Raji (cell line): ENCODE measurements around the gene RABGGTA.

Experiments
- POLR2A ChIP-seq: IDR thresholded peaks from 2 replicates; pipeline ENCODE4 v1.6.1; 2011; ENCODE audit warnings: low read depth, low read length, control low read depth; ENCODE audit not compliant: insufficient read depth

RABGGTA gene

DNA sequence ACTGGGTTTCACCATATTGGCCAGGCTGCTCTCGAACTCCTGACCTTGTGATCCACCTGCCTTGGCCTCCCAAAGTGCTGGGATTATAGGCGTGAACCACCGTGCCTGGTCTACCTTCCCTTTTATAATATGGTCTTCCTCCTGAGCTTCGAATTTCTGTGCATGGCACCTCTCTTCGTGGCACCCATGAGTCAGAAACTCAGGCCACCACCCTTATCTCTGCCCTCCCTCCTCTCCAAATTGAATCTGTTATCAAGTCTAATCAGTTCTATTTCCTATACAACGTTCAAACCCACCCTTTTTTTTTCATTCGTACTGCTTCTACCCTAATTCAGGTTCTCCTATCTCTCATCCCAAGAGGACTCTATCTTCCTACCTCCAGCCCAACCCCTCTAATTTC is 24.0 kb downstream of the RABGGTA start:
- TF ChIP-seq POLR2A, result no peak

DNA sequence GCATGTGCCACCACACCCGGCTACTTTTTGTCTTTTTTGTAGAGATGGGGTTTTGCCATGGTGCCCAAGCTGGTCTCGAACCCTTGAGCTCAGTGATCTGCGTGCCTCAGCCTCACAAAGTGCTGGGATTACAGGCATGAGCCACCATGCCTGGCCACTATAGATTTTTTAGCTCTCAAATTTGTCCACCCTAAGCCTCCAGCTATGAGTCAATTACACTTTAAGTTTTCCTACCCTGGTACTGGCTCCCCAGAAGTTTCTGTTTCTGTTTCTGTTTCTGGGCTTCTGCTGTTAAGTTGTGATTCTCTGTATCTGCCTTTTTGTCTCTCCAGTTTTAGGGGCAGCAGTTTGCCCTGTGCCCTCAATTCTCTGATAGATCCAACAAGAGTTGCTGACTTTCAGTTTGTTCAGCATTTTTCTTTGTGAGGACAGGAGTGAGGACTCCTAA is 24.6 kb downstream of the RABGGTA start:
- no peak for TF ChIP-seq POLR2A

DNA sequence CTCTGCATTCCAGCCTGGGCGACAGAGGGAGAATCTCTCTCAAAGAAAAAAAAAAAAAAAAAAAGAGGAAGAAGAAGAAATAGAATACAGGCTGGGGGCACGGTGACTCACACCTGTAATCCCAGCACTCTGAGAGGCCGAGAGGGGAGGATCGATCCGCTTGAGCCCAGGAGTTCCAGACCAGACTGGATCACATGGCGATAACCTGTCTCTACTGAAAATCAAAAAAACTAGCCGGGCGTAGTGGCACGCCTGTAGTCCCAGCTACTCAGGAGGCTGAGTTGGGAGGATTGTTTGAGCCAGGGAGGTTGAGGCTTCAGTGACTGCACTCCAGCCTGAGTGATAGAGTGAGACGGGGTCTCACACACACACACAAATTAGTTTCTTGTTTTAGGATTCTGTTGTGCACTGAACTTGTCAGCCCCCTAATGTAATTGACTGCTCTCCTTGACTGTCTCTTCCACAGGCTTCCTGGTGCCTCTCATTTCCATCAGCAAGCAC is 28.0 kb downstream of the RABGGTA start:
- no peak for TF ChIP-seq POLR2A

DNA sequence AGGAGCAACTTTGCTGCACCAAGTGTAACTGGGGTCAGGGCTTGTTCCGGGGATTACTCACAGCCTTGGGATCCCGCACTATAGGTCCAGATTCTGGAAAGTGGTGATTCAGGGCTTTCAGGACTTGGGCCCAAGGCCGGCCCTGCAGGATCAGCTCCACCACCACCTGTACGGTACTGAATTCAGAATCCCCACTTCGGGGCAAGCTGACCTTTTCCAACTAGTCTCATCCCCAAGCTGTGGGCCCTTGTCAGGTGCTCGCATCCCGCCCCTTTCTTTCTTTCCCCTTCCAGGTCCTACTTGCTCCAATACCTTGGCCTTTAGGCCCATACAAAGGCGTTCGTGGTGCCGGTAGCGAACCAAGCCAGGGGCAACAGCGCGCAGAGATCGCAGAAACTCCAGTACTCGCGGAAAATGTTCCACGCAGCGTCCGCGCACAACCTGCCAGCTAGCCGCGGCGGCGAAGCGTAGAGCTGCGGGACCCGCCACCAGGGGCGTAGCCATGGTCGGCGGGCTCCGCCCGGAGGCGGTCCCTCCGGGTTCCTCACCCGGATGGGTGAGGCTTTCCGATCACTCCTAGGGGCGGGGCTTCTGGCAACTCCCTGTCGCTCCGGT is 29.5 kb downstream of the RABGGTA start:
- TF ChIP-seq POLR2A, result no peak

DNA sequence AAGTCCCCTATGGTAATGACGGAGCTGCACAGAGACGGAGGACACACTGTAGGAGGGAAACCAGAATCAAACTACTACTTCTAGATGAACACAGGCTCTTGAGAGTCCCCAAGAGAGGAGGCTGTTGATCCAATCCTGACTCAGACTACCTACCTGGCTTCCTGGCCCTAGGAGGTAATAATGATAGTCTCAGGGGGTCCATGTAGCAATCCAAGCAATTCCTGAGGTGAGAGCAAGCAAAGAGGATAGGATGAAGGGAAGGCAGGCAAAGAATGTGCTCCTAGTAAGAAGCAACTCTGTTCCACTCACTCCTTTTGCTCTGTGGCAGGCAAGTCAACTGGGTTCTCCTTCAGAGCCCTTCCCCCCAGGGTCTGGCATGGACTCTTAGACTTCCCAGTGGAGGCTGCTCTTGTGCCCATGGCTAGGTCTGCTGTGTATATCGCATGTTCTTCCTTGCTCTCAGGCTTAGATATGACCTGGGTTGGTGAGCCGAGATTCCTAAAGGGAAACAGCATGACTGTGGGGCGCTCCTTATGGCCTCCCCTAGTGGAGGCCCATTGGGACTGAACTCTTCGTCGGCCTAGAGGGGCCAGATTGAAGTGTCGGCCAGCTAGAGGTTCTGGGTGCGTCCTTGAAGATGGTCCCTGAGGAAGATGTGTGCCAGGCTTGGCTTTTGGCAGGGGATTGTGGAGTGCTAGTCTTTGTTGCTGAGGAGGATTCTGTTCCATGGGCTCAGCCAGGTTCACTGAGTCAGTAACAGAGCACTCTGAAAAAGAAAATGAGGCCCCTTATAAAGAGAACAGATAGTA is 31.1 kb downstream of the RABGGTA start:
- no peak for TF ChIP-seq POLR2A

DNA sequence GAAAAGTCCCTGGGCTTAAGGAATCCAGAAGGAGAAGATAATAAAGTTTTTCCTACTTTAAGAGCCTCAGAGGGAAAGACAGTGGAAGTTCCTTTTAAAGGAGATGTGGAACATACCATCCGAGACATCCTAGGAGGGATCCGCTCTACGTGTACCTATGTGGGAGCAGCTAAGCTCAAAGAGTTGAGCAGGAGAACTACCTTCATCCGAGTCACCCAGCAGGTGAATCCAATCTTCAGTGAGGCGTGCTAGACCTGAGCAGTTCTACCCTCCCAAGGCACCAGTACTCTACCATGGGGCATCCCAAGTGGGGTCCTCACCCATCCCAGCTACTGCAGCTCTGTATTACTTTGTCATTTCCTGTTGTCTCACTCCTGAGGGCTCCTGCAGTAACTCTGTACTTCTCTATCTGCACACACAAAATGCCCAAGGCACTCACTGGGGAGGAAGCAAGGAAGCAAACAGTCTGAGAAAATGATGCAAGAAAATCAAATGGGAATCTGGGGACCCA is 32.8 kb downstream of the RABGGTA start:
- TF ChIP-seq POLR2A, result no peak

DNA sequence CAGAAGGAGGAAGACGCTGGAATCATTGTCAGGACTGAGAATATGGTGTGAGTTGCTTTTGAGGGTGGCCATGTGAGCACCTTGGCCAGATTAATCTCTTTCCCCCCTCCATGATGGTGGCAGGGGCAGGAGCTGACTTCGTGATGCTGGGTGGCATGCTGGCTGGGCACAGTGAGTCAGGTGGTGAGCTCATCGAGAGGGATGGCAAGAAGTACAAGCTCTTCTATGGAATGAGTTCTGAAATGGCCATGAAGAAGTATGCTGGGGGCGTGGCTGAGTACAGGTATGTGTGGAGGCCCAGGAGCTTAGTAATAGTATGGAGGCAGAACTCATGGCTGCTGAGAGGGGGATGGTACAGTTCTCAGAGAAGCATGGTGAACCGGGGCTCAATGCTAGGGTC is 33.3 kb downstream of the RABGGTA start:
- no peak for TF ChIP-seq POLR2A

DNA sequence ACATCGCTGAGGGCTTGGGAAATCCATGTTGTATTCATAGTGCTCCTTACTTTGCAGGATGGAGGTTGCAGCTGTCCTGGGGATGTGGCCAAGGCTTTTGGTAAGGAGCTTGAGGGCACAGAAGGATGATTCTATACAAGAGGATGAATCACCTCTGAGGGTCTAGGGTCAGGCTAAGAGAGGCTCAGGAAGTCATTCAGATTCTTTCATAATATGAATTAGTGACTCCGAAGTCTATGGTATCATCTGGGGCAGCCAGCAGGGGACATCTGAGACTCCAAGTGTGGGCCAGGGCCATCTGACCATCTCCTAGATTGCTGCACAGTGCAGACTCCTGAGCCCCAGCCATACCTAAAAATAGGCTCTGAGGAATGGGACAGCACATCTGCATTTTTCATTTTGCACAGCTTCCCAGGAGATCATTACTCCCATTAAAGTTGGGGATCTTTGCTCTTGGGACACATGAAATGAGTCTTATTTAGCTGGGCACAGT is 33.9 kb downstream of the RABGGTA start:
- TF ChIP-seq POLR2A, result no peak

DNA sequence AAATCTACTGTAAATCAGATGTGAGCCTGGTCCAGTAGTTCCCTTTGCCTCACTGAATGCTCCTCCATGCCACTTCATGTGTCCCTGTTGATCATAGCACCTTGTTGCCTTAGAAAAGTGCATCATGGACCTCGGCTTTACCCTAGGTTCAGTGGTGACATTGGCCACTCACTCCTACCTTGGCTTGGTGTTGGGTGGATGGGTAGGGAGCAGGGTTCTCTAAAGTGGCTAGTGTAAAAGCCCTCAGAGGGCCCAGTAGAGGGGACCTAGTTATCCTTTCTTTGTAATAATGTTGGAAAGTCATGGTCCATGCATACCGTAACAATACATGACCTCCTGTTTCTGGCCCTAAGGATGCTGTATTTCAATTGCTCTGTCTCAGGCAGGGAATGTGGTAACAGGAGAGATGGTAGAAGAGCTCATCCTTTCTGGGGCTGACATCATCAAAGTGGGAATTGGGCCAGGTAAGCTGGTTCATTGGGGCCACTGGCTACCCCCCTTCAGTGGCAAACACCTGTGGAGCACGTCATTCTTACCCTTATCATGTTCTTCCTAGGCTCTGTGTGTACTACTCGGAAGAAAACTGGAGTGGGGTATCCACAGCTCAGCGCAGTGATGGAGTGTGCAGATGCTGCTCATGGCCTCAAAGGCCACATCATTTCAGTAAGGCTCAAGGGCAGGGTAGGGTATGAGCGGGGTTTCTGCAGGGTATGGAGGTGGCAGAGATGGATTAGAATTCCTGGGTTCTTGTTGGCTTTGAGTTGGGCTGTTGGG is 34.5 kb downstream of the RABGGTA start:
- TF ChIP-seq POLR2A, result no peak

DNA sequence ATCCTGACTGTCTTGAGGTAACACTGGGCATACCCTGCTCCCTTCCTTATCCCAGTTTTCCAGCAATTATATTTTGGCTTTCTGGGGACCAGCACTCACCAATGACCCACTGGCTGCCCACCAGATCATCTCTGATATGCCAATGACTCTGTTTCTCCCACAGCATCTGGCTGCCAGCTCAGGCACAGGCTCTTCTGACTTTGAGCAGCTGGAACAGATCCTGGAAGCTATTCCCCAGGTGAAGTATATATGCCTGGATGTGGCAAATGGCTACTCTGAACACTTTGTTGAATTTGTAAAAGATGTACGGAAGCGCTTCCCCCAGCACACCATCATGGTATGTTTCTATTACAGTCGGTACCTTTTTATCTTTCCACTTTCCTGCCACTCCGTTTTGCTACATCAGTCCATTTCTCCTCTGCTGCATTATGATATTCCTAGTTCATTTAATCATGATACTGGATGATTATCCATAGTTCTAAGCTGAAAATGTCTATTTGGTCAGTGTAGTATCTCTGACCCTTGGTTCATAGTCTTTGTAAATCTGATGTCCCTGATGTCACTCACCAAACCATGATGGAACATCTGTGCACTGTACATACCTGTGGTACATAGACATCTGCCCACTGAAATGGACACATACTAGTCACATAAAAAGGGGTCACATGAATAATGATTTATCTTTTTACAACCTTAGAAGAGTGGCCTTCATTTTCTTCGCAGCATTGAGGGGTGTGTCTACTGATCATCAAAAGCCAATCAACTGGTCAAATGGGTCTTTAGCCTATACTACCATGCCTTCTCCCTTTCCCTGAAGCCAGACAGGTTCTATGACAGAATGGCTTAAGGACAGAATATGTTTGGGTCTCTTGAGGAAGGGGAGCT is 35.4 kb downstream of the RABGGTA start:
- no peak for TF ChIP-seq POLR2A

DNA sequence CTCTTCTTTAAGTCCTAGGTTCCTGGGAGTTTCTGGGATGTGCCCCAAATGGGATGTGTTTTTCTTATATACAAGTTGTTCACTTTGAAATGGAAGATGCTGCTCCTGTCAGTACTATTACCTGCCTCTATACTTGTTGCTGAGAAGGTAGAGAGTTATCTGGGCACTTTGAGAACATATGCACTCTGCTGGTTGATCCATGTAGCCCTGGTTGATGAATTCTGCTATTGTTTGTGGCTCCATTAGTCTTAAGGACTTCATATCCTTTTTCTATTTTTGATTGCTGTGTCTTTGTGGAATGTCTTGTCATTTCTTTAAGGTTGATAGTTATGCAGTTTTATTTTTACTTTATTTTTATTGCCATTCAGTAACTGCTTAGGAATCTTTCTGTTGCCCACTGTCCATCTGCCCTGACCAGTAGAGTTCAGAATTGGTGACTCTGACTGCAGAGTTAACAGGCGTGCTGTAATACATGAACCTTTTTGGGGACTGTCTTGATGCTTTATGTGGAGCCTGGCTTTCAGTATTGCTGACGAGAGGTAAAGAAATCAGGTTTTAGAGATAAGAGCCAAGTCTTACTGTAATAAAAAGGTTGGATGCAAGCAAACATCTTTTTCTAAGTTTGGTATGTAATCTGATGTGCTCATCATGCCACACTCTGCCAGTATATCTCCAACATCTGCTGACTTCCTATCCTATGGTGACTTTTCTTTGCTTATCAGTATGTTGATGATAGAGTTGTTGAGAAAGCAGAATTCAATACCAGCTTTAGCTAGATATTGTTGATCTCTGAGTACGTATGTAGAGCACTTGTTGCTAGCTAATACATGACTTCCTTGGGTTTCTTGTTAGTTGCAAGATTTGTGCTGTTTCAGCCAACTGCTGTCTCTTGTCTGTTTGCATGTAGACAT is 37.0 kb downstream of the RABGGTA start:
- TF ChIP-seq POLR2A, result no peak

DNA sequence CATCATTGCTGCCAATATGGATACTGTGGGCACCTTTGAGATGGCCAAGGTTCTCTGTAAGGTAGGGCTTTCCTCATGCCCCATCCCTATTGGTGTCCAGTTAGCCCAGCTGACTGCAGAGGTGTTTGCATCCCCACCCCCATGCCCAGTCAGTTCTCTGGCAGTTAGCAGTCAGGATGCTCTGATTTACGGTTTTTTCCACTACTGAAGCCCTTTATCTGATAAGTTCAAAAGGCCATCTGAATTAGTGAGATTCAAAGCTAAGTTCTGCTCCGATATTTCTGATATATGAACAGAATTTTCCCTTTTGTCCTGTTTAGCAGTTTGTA is 37.9 kb downstream of the RABGGTA start:
- no peak for TF ChIP-seq POLR2A

DNA sequence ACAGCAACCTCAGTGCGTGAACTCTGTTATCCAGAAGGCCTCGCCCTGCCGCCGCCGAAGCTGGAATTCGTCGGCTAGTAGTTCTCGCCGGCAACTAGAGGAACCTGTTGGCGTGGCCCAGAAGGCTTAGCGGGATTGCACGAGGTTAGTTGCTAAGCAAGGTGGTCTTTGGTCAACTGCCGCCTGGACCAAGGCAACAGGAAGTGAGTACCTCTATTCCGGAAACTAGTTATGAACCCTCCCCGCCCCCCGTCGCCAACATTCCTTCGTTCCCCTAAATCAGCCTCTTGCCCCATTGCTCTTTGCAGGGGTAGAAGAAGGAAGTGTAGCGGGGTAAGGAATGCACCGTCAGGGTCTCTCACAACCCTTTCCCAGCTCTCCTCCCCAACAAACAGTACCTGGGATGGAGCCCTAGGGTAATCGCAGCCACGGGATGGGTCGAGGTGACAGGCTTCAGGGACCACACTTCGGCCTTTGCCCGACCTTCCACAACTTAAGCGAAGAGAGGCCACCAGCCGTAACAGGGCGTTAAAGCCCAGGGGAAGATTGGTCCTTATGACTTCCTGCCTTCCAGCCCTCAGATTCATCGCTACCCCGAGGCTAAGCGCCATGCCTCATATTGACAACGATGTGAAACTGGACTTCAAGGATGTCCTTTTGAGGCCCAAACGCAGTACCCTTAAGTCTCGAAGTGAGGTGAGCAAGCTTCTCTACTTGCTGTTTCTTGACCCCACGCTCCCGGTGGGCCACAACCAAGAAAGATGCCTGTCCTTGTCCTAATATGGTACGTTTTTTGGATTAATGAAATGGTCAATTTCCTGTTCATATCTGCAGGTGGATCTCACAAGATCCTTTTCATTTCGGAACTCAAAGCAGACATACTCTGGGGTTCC is 38.5 kb downstream of the RABGGTA start, which contains the start of gene GMPR2:
GMPR2 (plus strand) TSS at position 285 of the 893 bp plus-strand sequence; CDS start at position 610, 325 bp downstream.
- peak; percentile 54; the same call in 1 of the 2 replicates for TF ChIP-seq POLR2A
